K562 (cell line): ENCODE results near the gene POU4F1. TPM values are rescaled to one million over a fixed set of nuclear protein-coding genes. Genes with fewer than 3 reads are reported as not detected.

Experiments used
- BRCA1 ChIP-seq, 2 experiments: fragments of 450-650 bp in 1 of 2; sonication (generic) in 1 of 2; formaldehyde crosslinking in 1 of 2; IDR thresholded peaks; 2 replicates each; pipeline versions ENCODE4 v1.5.0 to v1.6.1; 2017 to 2020; ENCODE audit warnings: mild to moderate bottlenecking in 1 of 2, missing genetic modification reagents in 1 of 2
- CBX8 ChIP-seq: fragments of 200-600 bp; sonication (generic); IDR thresholded peaks from 2 replicates; pipeline ENCODE4 v1.6.1; 2012; ENCODE audit warnings: borderline replicate concordance, mixed run types, low read depth, mild to moderate bottlenecking, moderate library complexity, mixed read lengths, low read length, control low read depth, inconsistent platforms; ENCODE audit not compliant: poor library complexity, severe bottlenecking; ENCODE audit errors: extremely low read depth
- E2F3 ChIP-seq: fragments of 250-450 bp; sonication (Bioruptor Pico); IDR thresholded peaks from 2 replicates; pipeline ENCODE4 v1.4.0; 2020; ENCODE audit warnings: mild to moderate bottlenecking
- ETS1 ChIP-seq: conservative IDR thresholded peaks from 2 replicates; pipeline ENCODE4 v1.6.1; 2011; ENCODE audit warnings: low read depth, mild to moderate bottlenecking, low read length; ENCODE audit not compliant: control insufficient read depth
- TFE3 ChIP-seq: fragments of 450-650 bp; formaldehyde crosslinking; IDR thresholded peaks from 2 replicates; pipeline ENCODE4 v1.4.0; 2020; ENCODE audit warnings: mild to moderate bottlenecking, mixed read lengths
- ZHX1 ChIP-seq: fragments of 150-350 bp; conservative IDR thresholded peaks from 2 replicates; pipeline ENCODE4 v1.6.1; 2014; ENCODE audit warnings: low read length
- polyA plus RNA-seq, 8 experiments: library from polyadenylated mRNA; depleted of rRNA in 4 of 8; stranded (reverse) in 5 of 8; unstranded in 3 of 8; fragments of >200 nt; fragmentation: Nextera tagmentation in 2 of 8; fragmentation: Illumina TruSeq in 1 of 8; extraction: Ambion mirVana in 2 of 8; extraction: Trizol in 1 of 8; gene quantifications; 2 replicates each; pipeline versions ENCODE4 v1.2.1 to v1.2.3, GENCODE V29; 2011 to 2014; ENCODE audit warnings: inconsistent platforms in 1 of 8, missing spikeins in 1 of 8
- total RNA-seq, 7 experiments: library from RNA; depleted of rRNA in 6 of 7; stranded (reverse); fragments of >200 nt in 6 of 7; fragmentation: Illumina TruSeq in 2 of 7; extraction: Trizol in 2 of 7; gene quantifications; 2 replicates each; pipeline versions ENCODE4 v1.2.1 to v1.2.3, GENCODE V29; 2011 to 2021; ENCODE audit warnings: low replicate concordance in 1 of 7

Gene POU4F1
- total and polyA plus RNA-seq, 9 of the 15 experiments (the other 6 are each of a cell fraction or from before 2014, with no cell fraction given): 0.61 to 2.8 (median 1.5) TPM

- TF ChIP-seq ETS1 (no peak), E2F3 (CRISPR knock-in tag) (no peak), BRCA1 (IDR thresholded peaks at IDR 0.05) (no peak), BRCA1 (CRISPR knock-in tag; IDR thresholded peaks at IDR 0.05) (no peak), CBX8 (no peak), ZHX1 (no peak), TFE3 (CRISPR knock-in tag) (no peak)
These were observed 5.8 kb downstream of the POU4F1 start (continued) for GRCh38 chr13:78597602-78597932.
